HG03060 (cell line): Measurements from ENCODE around the gene TBC1D14.

Experiments used
- ATAC-seq: cut with Tn5 transposase; IDR thresholded peaks from one replicate; pipeline ENCODE4 v1.9.1; 2021; ENCODE audit warnings: low read depth, moderate number of reproducible peaks; ENCODE audit not compliant: unreplicated experiment

The TBC1D14 gene

DNA sequence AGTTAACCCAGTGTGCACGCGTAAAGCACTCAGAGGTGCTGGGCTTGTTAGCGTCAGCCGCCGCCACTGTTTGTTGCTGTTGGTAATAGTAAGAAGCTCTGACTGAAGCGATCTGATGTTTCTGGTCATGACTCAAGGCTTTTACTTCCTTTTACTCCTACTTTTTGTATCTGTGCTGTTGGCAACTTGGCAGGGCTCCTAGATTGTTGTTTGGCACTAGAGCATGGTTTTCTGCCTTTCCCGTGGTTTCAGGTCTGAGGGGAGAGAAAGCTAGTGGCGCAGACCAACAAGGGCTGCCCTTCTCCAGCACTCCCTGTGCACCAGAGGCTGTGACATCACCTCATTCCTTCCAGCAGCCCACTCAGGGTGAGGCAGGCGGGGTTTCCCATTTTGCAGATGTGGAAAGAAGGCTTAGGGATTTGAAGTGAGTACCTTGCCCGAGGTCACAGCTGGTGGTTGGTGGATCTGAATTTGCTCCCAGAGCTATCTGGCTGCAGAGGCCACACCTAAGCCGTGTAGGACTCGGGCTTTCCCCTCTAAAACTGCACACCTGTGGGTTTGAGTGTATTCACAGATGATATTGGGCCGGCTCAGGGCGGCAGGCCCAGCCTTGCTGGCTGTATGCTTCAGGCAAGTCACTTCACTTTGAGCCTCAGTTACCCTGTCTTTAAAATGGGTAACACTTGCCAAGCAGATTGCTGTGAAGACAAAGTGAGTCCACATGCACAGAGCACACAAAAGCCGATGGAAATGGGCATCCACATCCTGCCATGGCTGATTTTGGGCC, 82.3 kb downstream of the TBC1D14 start:
- no peak for ATAC-seq

GRCh38 chr4:6992728-6993677, 83.4 kb downstream of the TBC1D14 start:
- no peak for ATAC-seq

GRCh38 chr4:6996481-6996880, 86.9 kb downstream of the TBC1D14 start:
- no peak for ATAC-seq

GRCh38 chr4:6999172-7000086, 89.8 kb downstream of the TBC1D14 start:
- no peak for ATAC-seq

DNA sequence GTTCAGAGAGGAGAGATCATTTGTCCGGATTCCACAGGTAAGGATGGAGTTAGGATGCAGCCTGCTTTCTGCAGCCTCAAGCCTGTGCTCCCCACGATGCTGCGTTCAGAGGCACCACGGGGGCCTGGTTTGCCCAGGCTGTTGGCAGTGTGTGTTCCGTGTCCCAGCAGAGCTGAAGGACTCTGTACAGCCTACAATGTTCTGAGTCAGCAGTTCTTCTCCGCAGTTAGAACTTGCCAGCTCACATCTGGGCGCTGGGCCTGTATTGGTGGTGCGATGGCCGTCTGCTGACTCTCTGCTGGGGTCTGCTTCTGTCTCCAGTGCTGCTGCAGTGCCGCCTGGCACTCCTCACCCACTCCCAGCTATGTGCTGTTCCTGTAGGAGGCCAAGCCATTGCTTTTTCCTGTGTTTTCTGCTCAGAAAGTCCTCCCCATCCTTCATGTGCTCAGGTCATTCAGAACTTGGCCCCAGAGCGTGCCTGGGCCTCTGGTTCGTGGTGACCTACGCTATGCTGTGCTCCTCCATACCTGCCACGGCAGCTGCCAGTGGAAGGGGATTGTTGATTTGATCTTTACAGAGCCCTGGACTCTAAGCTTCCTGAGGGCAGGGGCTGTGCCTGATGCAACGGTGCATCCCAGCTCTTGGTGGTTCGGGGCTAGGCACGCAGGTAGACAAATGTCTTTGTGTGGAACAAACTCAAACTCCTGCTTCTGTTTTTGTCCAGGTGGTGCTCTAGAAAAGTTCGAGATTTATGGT, 91.0 kb downstream of the TBC1D14 start:
- ATAC-seq, result no peak

- ATAC-seq, result no peak
These were observed 91.6 kb downstream of the TBC1D14 start for GRCh38 chr4:7001271-7001670.

DNA sequence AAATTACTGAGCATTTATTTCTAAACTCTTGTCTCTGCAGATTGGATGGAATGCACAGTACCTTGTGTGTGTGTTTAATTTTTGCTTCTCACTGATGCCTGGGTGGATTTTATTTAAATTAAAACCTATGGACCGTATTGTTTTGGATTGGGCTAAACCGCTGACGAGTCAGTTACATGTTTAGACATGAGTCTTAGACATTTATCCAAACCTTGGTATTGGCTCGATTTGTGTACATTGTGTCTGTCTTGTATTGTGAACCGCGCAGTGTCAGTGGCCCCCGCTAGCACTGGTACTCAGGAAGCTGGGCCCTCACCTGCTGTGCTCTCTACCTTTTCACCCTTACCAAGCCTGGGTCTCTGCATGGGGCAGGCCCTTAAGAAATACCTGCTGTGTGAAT, 92.7 kb downstream of the TBC1D14 start:
- ATAC-seq, result no peak

DNA sequence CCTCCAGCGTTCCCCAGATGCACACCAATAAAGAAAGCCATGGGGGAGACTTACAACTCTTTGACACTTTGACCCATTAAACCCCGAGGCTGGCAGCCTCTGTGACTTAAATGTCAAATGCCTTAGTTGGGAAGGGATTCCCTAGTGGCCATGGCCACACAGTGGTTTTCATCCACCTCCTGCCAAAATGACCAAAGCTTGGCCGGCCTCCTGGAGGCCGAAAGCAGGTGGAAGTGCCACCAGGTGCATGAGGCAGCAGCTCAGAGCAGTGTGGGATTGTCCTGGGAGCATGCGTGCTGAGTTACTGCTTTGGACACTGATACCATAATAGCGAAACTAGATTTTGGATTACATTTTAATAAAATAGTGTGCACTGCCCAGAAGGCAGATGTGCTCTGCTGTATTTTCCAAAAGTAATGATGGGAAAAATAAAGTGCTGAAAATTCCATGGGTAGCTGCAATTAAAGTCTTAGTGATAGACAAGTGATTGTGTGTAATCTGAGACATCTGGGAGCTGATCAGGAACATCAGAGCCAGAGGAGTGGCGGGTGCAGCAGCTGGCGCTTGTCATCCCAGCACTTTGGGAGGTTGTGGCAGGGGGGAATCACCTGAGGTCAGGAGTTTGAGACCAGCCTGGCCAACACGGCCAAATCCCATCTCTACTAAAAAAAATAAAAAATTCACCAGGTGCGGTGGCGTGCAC, 93.7 kb downstream of the TBC1D14 start:
- ATAC-seq, result no peak

- no peak for ATAC-seq
These were observed 94.2 kb downstream of the TBC1D14 start for GRCh38 chr4:7003879-7004240.

GRCh38 chr4:7004331-7004730, 94.7 kb downstream of the TBC1D14 start:
- ATAC-seq, result no peak

DNA sequence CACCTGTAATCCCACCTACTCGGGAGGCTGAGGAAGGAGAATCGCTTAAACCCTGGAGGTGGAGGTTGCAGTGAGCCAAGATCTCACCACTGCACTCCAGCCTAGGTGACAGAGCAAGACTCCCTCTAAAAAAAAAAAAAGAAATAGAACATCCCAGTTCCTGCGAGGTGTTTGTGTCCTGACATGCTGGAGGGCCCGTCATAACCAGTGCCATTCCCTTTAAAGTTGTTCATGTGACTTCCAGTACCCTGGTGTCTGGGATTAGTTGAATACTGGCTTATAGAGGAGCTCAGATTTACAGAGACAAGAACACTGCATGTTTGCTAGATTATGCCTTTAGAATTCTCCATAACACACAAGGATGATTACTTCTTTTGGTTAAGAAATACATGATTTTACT, 95.9 kb downstream of the TBC1D14 start:
- no peak for ATAC-seq

DNA sequence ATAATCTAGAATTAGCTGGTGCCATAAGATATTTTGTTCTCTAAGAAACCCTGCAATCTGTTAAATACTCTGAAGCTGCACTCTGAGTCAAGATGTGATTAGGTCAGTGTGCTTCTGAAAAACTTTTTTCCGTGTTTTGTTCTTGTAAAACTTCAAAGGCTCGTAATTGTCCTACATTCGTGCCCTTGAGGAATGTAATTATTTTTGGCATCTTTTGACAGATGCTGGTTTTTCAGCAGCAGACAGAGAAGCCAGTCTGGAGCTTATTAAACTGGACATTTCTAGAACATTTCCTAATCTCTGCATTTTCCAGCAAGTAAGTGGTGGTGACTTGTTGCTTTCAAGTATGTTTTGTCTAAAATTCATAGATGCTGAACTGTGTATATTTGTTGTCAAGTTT, 96.8 kb downstream of the TBC1D14 start:
- no peak for ATAC-seq

- ATAC-seq, result no peak
These were observed 97.7 kb downstream of the TBC1D14 start for GRCh38 chr4:7007142-7007907.

DNA sequence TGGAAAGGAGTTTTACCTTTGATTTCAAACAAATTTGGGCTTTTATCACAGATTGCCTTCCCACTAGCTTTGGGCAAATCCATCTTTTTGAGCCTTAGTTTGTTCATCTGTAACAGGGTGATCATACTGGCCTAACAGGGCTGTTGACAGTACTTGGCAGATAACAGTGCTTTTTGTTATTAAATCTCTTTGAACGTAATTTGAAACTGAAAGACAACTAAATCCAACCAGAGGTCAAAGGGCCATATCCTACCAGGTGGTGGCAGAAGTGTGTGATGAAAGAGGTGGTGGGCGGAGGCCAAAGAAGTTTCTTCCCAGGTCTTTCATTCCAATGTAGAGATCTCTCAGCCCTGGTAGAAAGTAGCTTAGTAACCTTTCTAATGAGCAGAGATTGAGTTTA, 98.3 kb downstream of the TBC1D14 start:
- ATAC-seq, result no peak

- no peak for ATAC-seq
These were observed 99.9 kb downstream of the TBC1D14 start for GRCh38 chr4:7009564-7009963.

DNA sequence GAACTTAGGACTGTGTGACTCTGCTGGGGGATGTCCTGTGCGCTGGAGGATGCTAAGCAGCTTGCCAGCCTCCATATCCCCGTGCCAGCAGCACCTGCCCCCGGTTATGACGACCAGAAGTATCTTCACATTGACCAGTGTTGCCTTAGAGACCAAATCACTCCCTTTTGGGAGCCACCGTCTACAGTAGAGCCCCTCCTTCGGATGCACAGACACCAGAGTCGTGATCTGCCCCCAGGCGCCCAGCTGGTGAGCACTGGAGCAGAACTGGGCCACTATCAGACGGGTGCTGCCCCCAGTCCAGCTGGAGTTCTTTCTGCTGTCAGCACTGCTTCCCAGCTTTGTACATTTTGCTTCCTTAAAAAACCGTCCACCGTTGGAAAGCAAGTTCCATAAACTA, 103.5 kb downstream of the TBC1D14 start:
- ATAC-seq, result no peak

DNA sequence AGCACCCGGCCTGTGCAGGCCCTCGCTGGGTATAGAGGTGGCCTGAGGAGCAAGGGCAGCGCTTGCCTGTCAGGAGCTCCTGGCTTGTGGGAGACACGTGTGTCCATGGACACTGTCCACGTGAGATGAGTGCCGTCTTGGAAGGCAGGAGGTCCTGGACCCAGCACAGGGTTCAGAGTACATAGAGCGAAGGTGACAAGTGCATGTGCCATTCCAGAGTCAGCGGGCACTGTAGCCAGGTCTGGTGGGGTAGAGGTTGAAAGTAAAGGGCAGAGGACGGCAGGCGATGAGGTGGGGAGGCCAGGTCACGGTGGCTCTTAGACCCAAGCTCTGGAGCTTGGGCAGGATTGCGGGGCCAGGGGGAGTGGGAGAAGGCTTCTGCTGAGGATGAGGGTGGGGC, 105.2 kb downstream of the TBC1D14 start:
- ATAC-seq, result no peak

GRCh38 chr4:7015383-7016035, 105.9 kb downstream of the TBC1D14 start:
- ATAC-seq, result no peak
